Activated CD4-positive, alpha-beta T cell treated with anti-CD3 and anti-CD28 coated beads, Interleukin-2, Interleukin-4, amounts not matched to agents 100 ng/mL and 50 ng/mL, durations not matched to agents 16 hours and 8 hours (primary cell): ENCODE measurements around the gene PANX2.

Source experiments
- DNase-seq: peaks from one replicate; pipeline ENCODE4 v3.0.0-alpha.2; 2020; ENCODE audit warnings: low spot score

The PANX2 gene

GRCh38 chr22:50229370-50229769 lies 58.8 kb downstream of the PANX2 start:
- no peak for DNase-seq
